GM12801 (cell line): ENCODE measurements around the gene SYCE3.

Experiments used
- CTCF ChIP-seq: IDR thresholded peaks from one replicate; pipeline ENCODE4 v1.5.1; 2011; ENCODE audit warnings: control low read depth; ENCODE audit not compliant: insufficient read length; ENCODE audit errors: extremely low read depth

The SYCE3 gene

GRCh38 chr22:50544078-50544745 lies 18.5 kb downstream of the SYCE3 start:
- TF ChIP-seq CTCF, result no peak

- no peak for TF ChIP-seq CTCF
These were observed 20.2 kb downstream of the SYCE3 start for GRCh38 chr22:50542416-50542927.

- no peak for TF ChIP-seq CTCF
These were observed 22.3 kb downstream of the SYCE3 start for GRCh38 chr22:50540381-50540780.

GRCh38 chr22:50537765-50538164 lies 25.0 kb downstream of the SYCE3 start:
- TF ChIP-seq CTCF, result no peak

- no peak for TF ChIP-seq CTCF
These were observed 26.5 kb downstream of the SYCE3 start for GRCh38 chr22:50536226-50536625.

GRCh38 chr22:50535113-50535512 lies 27.6 kb downstream of the SYCE3 start:
- TF ChIP-seq CTCF, result no peak

GRCh38 chr22:50532824-50533796 lies 29.6 kb downstream of the SYCE3 start:
- TF ChIP-seq CTCF, result no peak
